ENCODE results near the gene GNA14.

DNA sequence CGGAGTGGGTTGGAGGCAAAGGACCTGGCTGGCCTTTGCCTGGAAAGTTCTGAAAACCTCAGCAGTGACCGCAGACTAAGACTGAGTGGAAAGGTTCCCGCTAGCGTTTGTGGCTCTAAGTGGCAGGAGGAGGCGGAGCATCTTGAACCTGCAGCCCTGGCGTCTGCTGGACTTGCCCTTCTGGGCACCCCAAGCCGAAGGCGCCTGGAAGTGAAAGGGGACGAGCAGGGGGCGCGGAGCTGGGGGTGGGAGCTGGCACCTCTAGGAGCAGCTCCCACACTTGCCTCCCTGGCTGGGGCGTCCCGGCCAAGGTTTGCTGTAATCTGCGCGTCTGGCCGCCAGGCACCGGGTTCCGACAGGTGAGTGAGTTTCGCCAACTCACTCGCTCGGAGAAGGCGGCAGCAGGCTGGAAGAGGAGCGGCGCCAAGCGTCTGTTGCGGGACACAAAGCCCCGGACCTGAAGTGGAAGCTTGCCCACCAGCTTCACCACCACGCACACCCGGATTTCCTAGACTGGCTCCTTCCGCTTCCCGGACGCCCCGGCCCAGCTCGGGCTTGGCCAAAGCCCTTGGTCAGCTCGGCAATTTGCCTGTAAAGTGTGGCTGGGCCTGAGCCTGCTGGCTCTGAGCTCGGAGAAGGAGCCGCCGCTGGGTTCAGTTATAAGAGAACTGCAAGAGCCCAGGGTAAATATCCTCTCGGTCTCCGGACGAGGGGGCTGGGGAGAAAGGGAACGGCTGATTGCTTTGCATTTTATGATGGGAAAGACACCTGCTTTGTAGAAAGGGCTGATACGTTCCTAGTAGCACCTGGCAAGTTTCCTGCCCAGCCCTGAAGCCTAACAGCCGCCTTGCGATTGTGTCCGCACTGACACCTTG is at the start of gene GNA14:
- TF ChIP-seq, protein P1, sequence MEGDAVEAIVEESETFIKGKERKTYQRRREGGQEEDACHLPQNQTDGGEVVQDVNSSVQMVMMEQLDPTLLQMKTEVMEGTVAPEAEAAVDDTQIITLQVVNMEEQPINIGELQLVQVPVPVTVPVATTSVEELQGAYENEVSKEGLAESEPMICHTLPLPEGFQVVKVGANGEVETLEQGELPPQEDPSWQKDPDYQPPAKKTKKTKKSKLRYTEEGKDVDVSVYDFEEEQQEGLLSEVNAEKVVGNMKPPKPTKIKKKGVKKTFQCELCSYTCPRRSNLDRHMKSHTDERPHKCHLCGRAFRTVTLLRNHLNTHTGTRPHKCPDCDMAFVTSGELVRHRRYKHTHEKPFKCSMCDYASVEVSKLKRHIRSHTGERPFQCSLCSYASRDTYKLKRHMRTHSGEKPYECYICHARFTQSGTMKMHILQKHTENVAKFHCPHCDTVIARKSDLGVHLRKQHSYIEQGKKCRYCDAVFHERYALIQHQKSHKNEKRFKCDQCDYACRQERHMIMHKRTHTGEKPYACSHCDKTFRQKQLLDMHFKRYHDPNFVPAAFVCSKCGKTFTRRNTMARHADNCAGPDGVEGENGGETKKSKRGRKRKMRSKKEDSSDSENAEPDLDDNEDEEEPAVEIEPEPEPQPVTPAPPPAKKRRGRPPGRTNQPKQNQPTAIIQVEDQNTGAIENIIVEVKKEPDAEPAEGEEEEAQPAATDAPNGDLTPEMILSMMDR (IDR thresholded peaks at IDR 0.05 in 4 of 5, conservative IDR thresholded peaks at IDR 0.05 in 1 of 5), result no peak
- no peak for TF ChIP-seq POLR2A (IDR thresholded peaks at IDR 0.05)
